Left cardiac atrium (tissue), 4 donors: ENCODE measurements around the gene NUP210. TPM values are rescaled to one million over a fixed set of nuclear protein-coding genes. Genes with fewer than 3 reads are reported as not detected.

Source experiments
- ATAC-seq, 2 donors: fragments of 200-7000 bp; cut with Tn5 transposase; one replicate each; pipeline ENCODE4 v1.9.1; 2020; ENCODE audit warnings: mild to moderate bottlenecking in 2 of 2, moderate library complexity in 2 of 2
- DNase-seq: peaks from one replicate; pipeline ENCODE4 v3.0.0-alpha.2; 2020
- intact Hi-C, 2 donors: fragments of 100-400 bp; cut with DNase I; formaldehyde crosslinking; loops; one replicate each; pipeline versions ENCODE4 v1.14.1 to v1.15.1; 2022 to 2023
- total RNA-seq, 2 donors: library from RNA; stranded (reverse); fragmentation: NEBNext Ultra II Directional; extraction: Animal tissue kit (Norgen Biotek cat#: 25700); gene quantifications; one replicate each; pipeline ENCODE4 v1.2.1, GENCODE V29; 2021
- donor health status: DM: no; HTN: yes; CAD: no.
- donor health status: DM: no; HTN: yes; CAD: no; lungs with severe emphysema.
- donor health status: DM: yes; HTN: yes; CAD: no.
- donor health status: Dilated cardiomyopathy.

The NUP210 gene
- total RNA-seq, 2 donors from 2014 or later, result 2.8 to 4.7 TPM

- intact Hi-C loops, result no loop called here
- DNase-seq (no peak), ATAC-seq (no peak)
Measured at GRCh38 chr3:13362551-13362950, 57.6 kb downstream of the NUP210 start.

- ATAC-seq (no peak), DNase-seq (no peak)
- intact Hi-C loops, result no loop called here
Measured at GRCh38 chr3:13359916-13360315, 60.2 kb downstream of the NUP210 start.

GRCh38 chr3:13358643-13359042 is 61.5 kb downstream of the NUP210 start:
- intact Hi-C loops, result no loop called here
- DNase-seq (no peak), ATAC-seq (no peak)

- intact Hi-C loops, result no loop called here
- DNase-seq, result no peak
- ATAC-seq, result no peak
Measured at GRCh38 chr3:13358051-13358450, 62.1 kb downstream of the NUP210 start.

GRCh38 chr3:13357074-13357473 is 63.0 kb downstream of the NUP210 start:
- intact Hi-C loops, result no loop called here

GRCh38 chr3:13353936-13354542 is 66.1 kb downstream of the NUP210 start:
- ATAC-seq (peak in 1 of 2 donors; percentile 32), DNase-seq (no peak)
- intact Hi-C loops, result no loop called here

More at GRCh38 chr3:13357074-13357473, 63.0 kb downstream of the NUP210 start:
- DNase-seq (no peak), ATAC-seq (no peak)

- no peak for ATAC-seq
- intact Hi-C loops, result no loop called here
- DNase-seq, result no peak
Measured at GRCh38 chr3:13353506-13353905, 66.6 kb downstream of the NUP210 start.

GRCh38 chr3:13352621-13353131 is 67.4 kb downstream of the NUP210 start:
- no peak for DNase-seq
- no peak for ATAC-seq
- intact Hi-C loops, result no loop called here

- ATAC-seq (no peak), DNase-seq (no peak)
- intact Hi-C loops, result no loop called here
Measured at GRCh38 chr3:13349823-13350222, 70.3 kb downstream of the NUP210 start.

- no peak for ATAC-seq
- DNase-seq, result no peak
- intact Hi-C loops, result no loop called here
Measured at GRCh38 chr3:13348661-13349396, 71.3 kb downstream of the NUP210 start.

- DNase-seq (no peak), ATAC-seq (no peak)
- intact Hi-C loops, result no loop called here
Measured at GRCh38 chr3:13348100-13348499, 72.0 kb downstream of the NUP210 start.

GRCh38 chr3:13347390-13347950 is 72.7 kb downstream of the NUP210 start:
- intact Hi-C loops, result no loop called here
- DNase-seq (no peak), ATAC-seq (no peak)

- ATAC-seq, result peak; percentile 56 to 67
- intact Hi-C loops, result no loop called here
- DNase-seq, result peak; percentile 40
Measured at GRCh38 chr3:13346481-13347389, 73.4 kb downstream of the NUP210 start.

GRCh38 chr3:13345772-13346171 is 74.3 kb downstream of the NUP210 start:
- intact Hi-C loops, result no loop called here
- ATAC-seq (no peak), DNase-seq (no peak)

GRCh38 chr3:13345284-13345683 is 74.8 kb downstream of the NUP210 start:
- DNase-seq, result no peak
- intact Hi-C loops, result no loop called here
- ATAC-seq, result no peak

GRCh38 chr3:13344663-13345062 is 75.5 kb downstream of the NUP210 start:
- no peak for DNase-seq
- no peak for ATAC-seq
- intact Hi-C loops, result no loop called here

- ATAC-seq (no peak), DNase-seq (no peak)
- intact Hi-C loops, result no loop called here
Measured at GRCh38 chr3:13343601-13344000, 76.5 kb downstream of the NUP210 start.

GRCh38 chr3:13341229-13341905 is 78.8 kb downstream of the NUP210 start:
- intact Hi-C loops, result no loop called here

GRCh38 chr3:13339833-13340232 is 80.3 kb downstream of the NUP210 start:
- ATAC-seq (no peak), DNase-seq (no peak)
- intact Hi-C loops, result no loop called here

More at GRCh38 chr3:13341229-13341905, 78.8 kb downstream of the NUP210 start:
- no peak for ATAC-seq
- DNase-seq, result no peak
